Peyer's patch (tissue), 4 donors: ENCODE measurements around the gene TAF1L.

Experiments used
- CTCF ChIP-seq, 6 experiments: fragments of 450-650 bp in 4 of 6; fragments of 200-600 bp in 2 of 6; sonication (generic) in 1 of 6; IDR thresholded peaks; one replicate each; pipeline ENCODE4 v1.5.1; 2017 to 2019; ENCODE audit warnings: antibody characterized with exemption in 6 of 6, mild to moderate bottlenecking in 3 of 6, moderate library complexity in 1 of 6
- POLR2A ChIP-seq, 2 donors: fragments of 450-650 bp; IDR thresholded peaks; one replicate each; pipeline ENCODE4 v1.5.1; 2017; ENCODE audit warnings: antibody characterized with exemption in 2 of 2, mild to moderate bottlenecking in 2 of 2, moderate library complexity in 2 of 2

DNA sequence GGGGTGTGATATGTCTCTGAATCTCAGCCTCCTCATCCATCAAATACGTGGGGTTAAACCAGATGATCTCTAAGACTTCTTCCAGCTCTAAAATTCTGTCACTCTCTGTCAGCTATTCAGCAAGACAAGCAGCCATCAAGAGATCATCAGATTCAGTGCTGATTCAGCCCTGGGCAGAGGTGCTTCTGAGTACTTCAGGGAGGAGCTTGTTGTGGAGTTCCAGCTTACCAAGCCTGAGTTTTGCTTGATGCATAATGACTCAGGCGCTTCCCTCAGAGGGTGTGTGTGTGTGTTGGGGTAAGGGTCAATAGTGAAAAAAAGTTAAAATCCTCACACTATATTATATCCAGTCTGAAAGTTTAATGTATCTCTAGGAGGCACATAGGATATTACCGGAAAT lies 29.6 kb upstream of the TAF1L start:
- TF ChIP-seq CTCF (IDR thresholded peaks at IDR 0.05) (no peak), POLR2A (IDR thresholded peaks at IDR 0.05) (no peak)
